A549 (cell line): ENCODE data around the gene GRAMD1A. TPM values are rescaled to one million over a fixed set of nuclear protein-coding genes. Genes with fewer than 3 reads are reported as not detected.
A peak's percentile ranks its signal among the peaks of the same experiment; 100 is the strongest.

Experiments
- ATAC-seq, 2 experiments: fragments of 200-7000 bp in 1 of 2; fragments of >200 bp in 1 of 2; cut with Nextera tagmentation in 1 of 2; cut with Tn5 transposase in 1 of 2; 3 replicates each; pipeline versions ENCODE4 v1.8.0 to v1.9.1; 2018 to 2020; ENCODE audit warnings: mild to moderate bottlenecking in 1 of 2, moderate library complexity in 1 of 2
- CTCF ChIA-PET: fragments of 300-600 bp; sonication (Branson Sonifier 250); formaldehyde crosslinking; extraction: SDS; loops from one replicate; lab custom pipeline; 2021; ENCODE audit warnings: antibody characterized with exemption, inconsistent platforms; lab: Yijun Ruan, JAX
- POLR2A ChIA-PET: fragments of 350-600 bp; formaldehyde crosslinking; extraction: SDS; loops from one replicate; lab custom pipeline; 2021; ENCODE audit warnings: antibody characterized with exemption, inconsistent platforms; lab: Yijun Ruan, JAX
- DNase-seq, 2 experiments: peaks; one replicate each; pipeline versions ENCODE4 v3.0.0 to v3.0.0-alpha.2; 2011 to 2016; ENCODE audit warnings: low read depth in 1 of 2, low spot score in 1 of 2
- FAIRE-seq: peaks from 2 replicates; lab custom pipeline; 2011; peaks lifted over from hg19 to GRCh38; lab: Jason Lieb, UNC
- H3K27ac ChIP-seq, 2 experiments: fragments of >200 bp; sonication (Bioruptor Twin); formaldehyde crosslinking; 3 replicates each; pipeline ENCODE4 v1.5.1; 2016 to 2017
- H3K4me1 ChIP-seq: fragments of >200 bp; sonication (Bioruptor Twin); formaldehyde crosslinking; 3 replicates; pipeline ENCODE4 v1.6.1; 2016
- H3K4me2 ChIP-seq: fragments of >200 bp; sonication (Bioruptor Twin); formaldehyde crosslinking; 3 replicates; pipeline ENCODE4 v1.6.1; 2016
- H3K4me3 ChIP-seq: fragments of >200 bp; sonication (Bioruptor Twin); formaldehyde crosslinking; 3 replicates; pipeline ENCODE4 v1.5.1; 2016
- H3K9me3 ChIP-seq: fragments of >200 bp; sonication (Bioruptor Twin); formaldehyde crosslinking; 3 replicates; pipeline ENCODE4 v1.6.1; 2016
- BHLHE40 ChIP-seq: IDR thresholded peaks from 2 replicates; pipeline ENCODE4 v1.6.1; 2012; ENCODE audit warnings: low read depth, low read length, inconsistent platforms
- CBX8 ChIP-seq: fragments of 200-600 bp; sonication (generic); IDR thresholded peaks from 2 replicates; pipeline ENCODE4 v1.6.1; 2016
- CHD2 ChIP-seq: fragments of 150-350 bp; IDR thresholded peaks from 2 replicates; pipeline ENCODE4 v1.6.1; 2014; ENCODE audit warnings: low read length; ENCODE audit not compliant: partially characterized antibody
- EHF ChIP-seq: fragments of 250-450 bp; sonication (Bioruptor Pico); IDR thresholded peaks from 2 replicates; pipeline ENCODE4 v1.5.0; 2020; ENCODE audit warnings: mild to moderate bottlenecking
- ESRRA ChIP-seq: fragments of 150-350 bp; IDR thresholded peaks from 2 replicates; pipeline ENCODE4 v1.6.1; 2014; ENCODE audit warnings: mild to moderate bottlenecking, low read length, borderline replicate concordance
- FOSL2 ChIP-seq, 2 experiments: fragments of 450-650 bp in 1 of 2; fragments of >200 bp in 1 of 2; sonication (Bioruptor Twin) in 1 of 2; formaldehyde crosslinking; IDR thresholded peaks; 2 replicates each; pipeline versions ENCODE4 v1.5.0 to v1.6.1; 2016 to 2020; ENCODE audit warnings: mild to moderate bottlenecking in 1 of 2, moderate library complexity in 1 of 2
- GATA3 ChIP-seq: IDR thresholded peaks from 2 replicates; pipeline ENCODE4 v1.6.1; 2012; ENCODE audit warnings: borderline replicate concordance
- HEYL ChIP-seq: fragments of 250-450 bp; sonication (Bioruptor Pico); IDR thresholded peaks from 2 replicates; pipeline ENCODE4 v1.8.0; 2021; ENCODE audit warnings: mild to moderate bottlenecking, moderate library complexity
- HOXB13 ChIP-seq: fragments of 250-450 bp; sonication (Bioruptor Pico); IDR thresholded peaks from 2 replicates; pipeline ENCODE4 v1.5.0; 2020; ENCODE audit warnings: low read depth, mild to moderate bottlenecking, moderate library complexity
- JUNB ChIP-seq: fragments of >200 bp; sonication (Bioruptor Twin); formaldehyde crosslinking; IDR thresholded peaks from 2 replicates; pipeline ENCODE4 v1.6.1; 2016
- MAZ ChIP-seq: fragments of 150-350 bp; IDR thresholded peaks from 2 replicates; pipeline ENCODE4 v1.6.1; 2014; ENCODE audit warnings: antibody characterized with exemption, low read depth, low read length, borderline replicate concordance
- NFE2L2 ChIP-seq: fragments of 150-350 bp; conservative IDR thresholded peaks from 2 replicates; pipeline ENCODE4 v1.6.1; 2014; ENCODE audit warnings: low read length
- NR3C1 ChIP-seq: fragments of >200 bp; sonication (Bioruptor Twin); formaldehyde crosslinking; IDR thresholded peaks from 3 replicates; pipeline ENCODE4 v1.6.1; 2017
- POLR2AphosphoS2 ChIP-seq: conservative IDR thresholded peaks from 2 replicates; pipeline ENCODE4 v1.6.1; 2012; ENCODE audit warnings: low read length, improper control_type of control experiment, inconsistent platforms
- RAD21 ChIP-seq, 2 experiments: fragments of >200 bp in 1 of 2; sonication (Bioruptor Twin) in 1 of 2; formaldehyde crosslinking in 1 of 2; IDR thresholded peaks in 1 of 2; conservative IDR thresholded peaks in 1 of 2; 2 replicates in 1 of 2; 3 replicates in 1 of 2; pipeline ENCODE4 v1.6.1; 2012 to 2018; ENCODE audit warnings: inconsistent platforms in 1 of 2
- RFX5 ChIP-seq: fragments of 450-650 bp; IDR thresholded peaks from 2 replicates; pipeline ENCODE4 v1.7.1; 2014; ENCODE audit warnings: antibody characterized with exemption, mild to moderate bottlenecking, moderate library complexity
- SMC3 ChIP-seq: fragments of >200 bp; sonication (Bioruptor Twin); formaldehyde crosslinking; IDR thresholded peaks from 3 replicates; pipeline ENCODE4 v1.6.1; 2018; ENCODE audit warnings: inconsistent platforms
- TP53 ChIP-seq: fragments of 250-450 bp; sonication (Bioruptor Pico); IDR thresholded peaks from 2 replicates; pipeline ENCODE4 v1.5.0; 2021; ENCODE audit warnings: mild to moderate bottlenecking, moderate library complexity
- ZNF302 ChIP-seq: fragments of 250-450 bp; sonication (Bioruptor Pico); IDR thresholded peaks from 2 replicates; pipeline ENCODE4 v1.9.0; 2021; ENCODE audit warnings: inconsistent platforms, mild to moderate bottlenecking, moderate library complexity
- ZSCAN20 ChIP-seq: fragments of 250-450 bp; sonication (Bioruptor Pico); IDR thresholded peaks from 2 replicates; pipeline ENCODE4 v1.8.0; 2022; ENCODE audit warnings: mild to moderate bottlenecking, moderate library complexity
- WGBS: methylation state at CpG from one replicate; pipeline ENCODE4 v1.1.6; 2017; ENCODE audit errors: missing lambda C conversion rate; 5-methylcytosine and 5-hydroxymethylcytosine counted together
- polyA plus RNA-seq, 4 experiments: library from polyadenylated mRNA; depleted of rRNA in 3 of 4; stranded (reverse); fragments of >200 nt; fragmentation: RNase III in 1 of 4; extraction: RNeasy Plus Mini Kit Qiagen cat#74134 plus additional on column Dnase treatment in 1 of 4; gene quantifications; 2 replicates in 3 of 4; 3 replicates in 1 of 4; pipeline ENCODE4 v1.2.3, GENCODE V29; 2011 to 2017
- TF ChIP-seq, protein P1 (sequence below): fragments of 250-450 bp; sonication (Bioruptor Pico); IDR thresholded peaks from 2 replicates; pipeline ENCODE4 v1.5.0; 2021; ENCODE audit warnings: mild to moderate bottlenecking, moderate library complexity, borderline replicate concordance
- TF ChIP-seq, protein P2 (sequence below): fragments of 200-600 bp; sonication (generic); IDR thresholded peaks from 2 replicates; pipeline ENCODE4 v1.6.1; 2016; ENCODE audit warnings: antibody characterized with exemption, mild to moderate bottlenecking, moderate library complexity
- TF ChIP-seq, protein P3 (sequence below): fragments of 150-350 bp; IDR thresholded peaks from 2 replicates; pipeline ENCODE4 v1.6.1; 2014; ENCODE audit warnings: low read depth, mild to moderate bottlenecking, low read length
- TF ChIP-seq, protein P4 (sequence below): fragments of >200 bp; sonication (Bioruptor Twin); formaldehyde crosslinking; IDR thresholded peaks from 3 replicates; pipeline ENCODE4 v1.5.1; 2016

GRAMD1A gene
- polyA plus RNA-seq, 2 of the 4 experiments (the other 2 are of a cell fraction): 128 to 184 TPM

DNA sequence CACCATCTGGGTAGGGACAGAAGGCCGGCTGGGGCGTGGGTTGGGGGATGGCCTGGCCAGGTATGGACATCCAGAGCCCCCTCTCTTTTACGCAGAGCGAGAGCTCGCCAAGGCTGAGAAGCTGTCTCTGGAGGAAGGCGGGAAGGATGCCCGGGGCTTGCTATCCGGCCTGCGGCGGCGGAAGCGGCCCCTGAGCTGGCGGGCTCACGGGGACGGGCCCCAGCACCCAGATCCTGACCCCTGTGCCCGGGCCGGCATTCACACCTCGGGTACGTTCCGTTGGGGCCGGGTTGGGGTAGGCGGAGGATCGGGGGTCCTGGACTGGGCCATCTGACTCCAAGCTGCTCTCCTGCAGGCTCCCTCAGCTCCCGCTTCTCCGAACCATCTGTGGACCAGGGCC, 21.5 kb downstream of the GRAMD1A start:
- no peak overlapping the region for H3K27ac ChIP-seq
- H3K4me3 ChIP-seq: no peak overlapping the region
- no peaks in the 10 kb centered on the region for H3K9me3 ChIP-seq
- TF ChIP-seq, protein P1, sequence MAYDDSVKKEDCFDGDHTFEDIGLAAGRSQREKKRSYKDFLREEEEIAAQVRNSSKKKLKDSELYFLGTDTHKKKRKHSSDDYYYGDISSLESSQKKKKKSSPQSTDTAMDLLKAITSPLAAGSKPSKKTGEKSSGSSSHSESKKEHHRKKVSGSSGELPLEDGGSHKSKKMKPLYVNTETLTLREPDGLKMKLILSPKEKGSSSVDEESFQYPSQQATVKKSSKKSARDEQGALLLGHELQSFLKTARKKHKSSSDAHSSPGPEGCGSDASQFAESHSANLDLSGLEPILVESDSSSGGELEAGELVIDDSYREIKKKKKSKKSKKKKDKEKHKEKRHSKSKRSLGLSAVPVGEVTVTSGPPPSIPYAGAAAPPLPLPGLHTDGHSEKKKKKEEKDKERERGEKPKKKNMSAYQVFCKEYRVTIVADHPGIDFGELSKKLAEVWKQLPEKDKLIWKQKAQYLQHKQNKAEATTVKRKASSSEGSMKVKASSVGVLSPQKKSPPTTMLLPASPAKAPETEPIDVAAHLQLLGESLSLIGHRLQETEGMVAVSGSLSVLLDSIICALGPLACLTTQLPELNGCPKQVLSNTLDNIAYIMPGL (CRISPR knock-in tag): no peak
- TF ChIP-seq SMC3 (no peak), CHD2 (no peak), POLR2AphosphoS2 (no peak), ZNF302 (CRISPR knock-in tag) (no peak), ZSCAN20 (CRISPR knock-in tag) (no peak), FOSL2 (IDR thresholded peaks at IDR 0.05) (no peak), FOSL2 (CRISPR knock-in tag; IDR thresholded peaks at IDR 0.05) (no peak), NR3C1 (no peak), MAZ (no peak), EHF (CRISPR knock-in tag) (no peak), HOXB13 (no peak), RAD21 (conservative IDR thresholded peaks at IDR 0.05 in 1 of 2, IDR thresholded peaks at IDR 0.05 in 1 of 2) (no peak), TP53 (CRISPR knock-in tag) (no peak), ESRRA (no peak)
- TF ChIP-seq, protein P2, sequence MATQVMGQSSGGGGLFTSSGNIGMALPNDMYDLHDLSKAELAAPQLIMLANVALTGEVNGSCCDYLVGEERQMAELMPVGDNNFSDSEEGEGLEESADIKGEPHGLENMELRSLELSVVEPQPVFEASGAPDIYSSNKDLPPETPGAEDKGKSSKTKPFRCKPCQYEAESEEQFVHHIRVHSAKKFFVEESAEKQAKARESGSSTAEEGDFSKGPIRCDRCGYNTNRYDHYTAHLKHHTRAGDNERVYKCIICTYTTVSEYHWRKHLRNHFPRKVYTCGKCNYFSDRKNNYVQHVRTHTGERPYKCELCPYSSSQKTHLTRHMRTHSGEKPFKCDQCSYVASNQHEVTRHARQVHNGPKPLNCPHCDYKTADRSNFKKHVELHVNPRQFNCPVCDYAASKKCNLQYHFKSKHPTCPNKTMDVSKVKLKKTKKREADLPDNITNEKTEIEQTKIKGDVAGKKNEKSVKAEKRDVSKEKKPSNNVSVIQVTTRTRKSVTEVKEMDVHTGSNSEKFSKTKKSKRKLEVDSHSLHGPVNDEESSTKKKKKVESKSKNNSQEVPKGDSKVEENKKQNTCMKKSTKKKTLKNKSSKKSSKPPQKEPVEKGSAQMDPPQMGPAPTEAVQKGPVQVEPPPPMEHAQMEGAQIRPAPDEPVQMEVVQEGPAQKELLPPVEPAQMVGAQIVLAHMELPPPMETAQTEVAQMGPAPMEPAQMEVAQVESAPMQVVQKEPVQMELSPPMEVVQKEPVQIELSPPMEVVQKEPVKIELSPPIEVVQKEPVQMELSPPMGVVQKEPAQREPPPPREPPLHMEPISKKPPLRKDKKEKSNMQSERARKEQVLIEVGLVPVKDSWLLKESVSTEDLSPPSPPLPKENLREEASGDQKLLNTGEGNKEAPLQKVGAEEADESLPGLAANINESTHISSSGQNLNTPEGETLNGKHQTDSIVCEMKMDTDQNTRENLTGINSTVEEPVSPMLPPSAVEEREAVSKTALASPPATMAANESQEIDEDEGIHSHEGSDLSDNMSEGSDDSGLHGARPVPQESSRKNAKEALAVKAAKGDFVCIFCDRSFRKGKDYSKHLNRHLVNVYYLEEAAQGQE: no peak
- TF ChIP-seq, protein P3, sequence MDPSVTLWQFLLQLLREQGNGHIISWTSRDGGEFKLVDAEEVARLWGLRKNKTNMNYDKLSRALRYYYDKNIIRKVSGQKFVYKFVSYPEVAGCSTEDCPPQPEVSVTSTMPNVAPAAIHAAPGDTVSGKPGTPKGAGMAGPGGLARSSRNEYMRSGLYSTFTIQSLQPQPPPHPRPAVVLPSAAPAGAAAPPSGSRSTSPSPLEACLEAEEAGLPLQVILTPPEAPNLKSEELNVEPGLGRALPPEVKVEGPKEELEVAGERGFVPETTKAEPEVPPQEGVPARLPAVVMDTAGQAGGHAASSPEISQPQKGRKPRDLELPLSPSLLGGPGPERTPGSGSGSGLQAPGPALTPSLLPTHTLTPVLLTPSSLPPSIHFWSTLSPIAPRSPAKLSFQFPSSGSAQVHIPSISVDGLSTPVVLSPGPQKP: no peak
- POLR2A ChIA-PET: interaction anchor here (0.7 to 1.1 kb wide), 2 partner anchors 11 to 21 kb away, joined by 3 to 7 read pairs; no protein-coding TSS in a partner anchor
- no peak for ATAC-seq
- no peak overlapping the region for H3K4me2 ChIP-seq
- no peak for DNase-seq
- 94% methylated on average over 21 of the region's 25 CpGs for whole genome bisulfite sequencing
- CTCF ChIA-PET: interaction anchor here (0.9 to 48.0 kb wide), 5 partner anchors 23 to 114 kb away, joined by 3 to 1860 read pairs (median 7); partner anchors contain the start of genes GRAMD1A, LGI4 and ZNF792
- FAIRE-seq: no peak
- H3K4me1 ChIP-seq: no peaks in the 10 kb centered on the region

DNA sequence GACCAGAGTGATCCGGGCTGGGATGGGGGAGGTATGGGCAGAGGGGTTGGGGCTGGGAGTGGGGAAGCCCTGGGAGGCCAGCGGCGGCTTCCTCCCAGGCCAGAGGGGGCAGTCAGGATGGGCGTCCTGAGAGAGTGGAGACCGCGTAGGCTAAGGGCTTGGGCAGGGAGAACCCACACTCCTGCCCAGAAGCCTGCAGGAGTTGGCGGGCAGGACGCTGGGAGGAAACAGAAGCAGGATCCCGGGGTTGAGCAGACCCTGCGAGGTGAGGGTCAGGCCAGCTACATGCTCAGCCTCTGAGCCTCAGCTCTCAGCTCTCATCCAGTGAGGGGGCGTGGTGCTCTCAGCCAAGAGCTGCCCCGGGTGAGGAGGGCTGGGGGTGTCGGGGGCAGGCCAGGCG, 22.3 kb downstream of the GRAMD1A start:
- FAIRE-seq (no peak), DNase-seq (no peak), ATAC-seq (peak; percentile 1 to 7; a peak in 3 of 6 replicates)
- CTCF ChIA-PET: interaction anchor here (1.0 to 48.0 kb wide), 4 partner anchors 22 to 113 kb away, joined by 3 to 1860 read pairs (median 10); partner anchors contain the start of genes GRAMD1A, LGI4 and ZNF792
- POLR2A ChIA-PET: interaction anchor here (0.7 kb wide), 1 partner anchor 21 kb away, joined by 7 read pairs; no protein-coding TSS in a partner anchor
- H3K4me3 ChIP-seq: no peak overlapping the region
- no peaks in the 10 kb centered on the region for H3K4me1 ChIP-seq
- no peak overlapping the region for H3K4me2 ChIP-seq
- no peaks in the 10 kb centered on the region for H3K9me3 ChIP-seq
- H3K27ac ChIP-seq: no peak overlapping the region
- WGBS: 90% methylated on average over 14 of the region's 14 CpGs
- no peak for TF ChIP-seq HEYL (CRISPR knock-in tag)
- no peak for TF ChIP-seq GATA3
- TF ChIP-seq BHLHE40: no peak
- TF ChIP-seq, protein P4, sequence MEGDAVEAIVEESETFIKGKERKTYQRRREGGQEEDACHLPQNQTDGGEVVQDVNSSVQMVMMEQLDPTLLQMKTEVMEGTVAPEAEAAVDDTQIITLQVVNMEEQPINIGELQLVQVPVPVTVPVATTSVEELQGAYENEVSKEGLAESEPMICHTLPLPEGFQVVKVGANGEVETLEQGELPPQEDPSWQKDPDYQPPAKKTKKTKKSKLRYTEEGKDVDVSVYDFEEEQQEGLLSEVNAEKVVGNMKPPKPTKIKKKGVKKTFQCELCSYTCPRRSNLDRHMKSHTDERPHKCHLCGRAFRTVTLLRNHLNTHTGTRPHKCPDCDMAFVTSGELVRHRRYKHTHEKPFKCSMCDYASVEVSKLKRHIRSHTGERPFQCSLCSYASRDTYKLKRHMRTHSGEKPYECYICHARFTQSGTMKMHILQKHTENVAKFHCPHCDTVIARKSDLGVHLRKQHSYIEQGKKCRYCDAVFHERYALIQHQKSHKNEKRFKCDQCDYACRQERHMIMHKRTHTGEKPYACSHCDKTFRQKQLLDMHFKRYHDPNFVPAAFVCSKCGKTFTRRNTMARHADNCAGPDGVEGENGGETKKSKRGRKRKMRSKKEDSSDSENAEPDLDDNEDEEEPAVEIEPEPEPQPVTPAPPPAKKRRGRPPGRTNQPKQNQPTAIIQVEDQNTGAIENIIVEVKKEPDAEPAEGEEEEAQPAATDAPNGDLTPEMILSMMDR: no peak
- no peak for TF ChIP-seq CBX8
- no peak for TF ChIP-seq NFE2L2
- no peak for TF ChIP-seq SMC3
- no peak for TF ChIP-seq JUNB
- no peak for TF ChIP-seq RFX5
- TF ChIP-seq RAD21 (conservative IDR thresholded peaks at IDR 0.05 in 1 of 2, IDR thresholded peaks at IDR 0.05 in 1 of 2): no peak
- no peak for TF ChIP-seq CHD2
- TF ChIP-seq, protein P2: no peak
